Heart left ventricle (tissue), 13 donors: ENCODE measurements around the gene FCN1.

Experiments used
- POLR2A ChIP-seq, 2 donors: fragments of 450-650 bp; IDR thresholded peaks; one replicate each; pipeline ENCODE4 v1.6.1; 2017; ENCODE audit warnings: antibody characterized with exemption in 2 of 2, mild to moderate bottlenecking in 2 of 2, moderate library complexity in 2 of 2
- TF ChIP-seq, protein P1 (sequence below), 12 donors: fragments of 200-600 bp; sonication (generic) in 4 of 12; IDR thresholded peaks; one replicate each; pipeline versions ENCODE4 v1.5.0 to v1.8.0; 2018 to 2022; ENCODE audit warnings: antibody characterized with exemption in 12 of 12, mild to moderate bottlenecking in 5 of 12
- donor health status: ischemic (EF 13 %, LVEDD 7.1; RV severe dilation, severe dysfunction).
- donor health status: DM: no; HTN: yes; CAD: no.
- donor health status: DM: no; HTN: no; CAD: no.
- donor health status: ischemic (EF 25% LVEDD 6.9; RV normal size, moderate dysfunction).
- donor health status: ischemic (EF 25% LVEDD 5.7; RV mildly dilated, moderate dysfunction).
- donor health status: ischemic (EF 35%, LVEDD 5.7; RV mildly dilated, moderate dysfunction).
- donor health status: nonischemic (EF 11% LVEDD 7.7; RV severe dilation, severe dysfunction).
- donor health status: DM: yes; HTN: yes; CAD: no.
- donor health status: PGD.
- donor health status: ischemic (EF 29% LVEDD 5.4; RV normal size, mild dysfunction).
- donor health status: nonischemic (EF 23%, LVEDD 6.1; RV moderate dilation, normal function).

GRCh38 chr9:134888603-134889190 lies 29.0 kb downstream of the FCN1 start:
- TF ChIP-seq POLR2A (IDR thresholded peaks at IDR 0.05), result no peak
- TF ChIP-seq, protein P1, sequence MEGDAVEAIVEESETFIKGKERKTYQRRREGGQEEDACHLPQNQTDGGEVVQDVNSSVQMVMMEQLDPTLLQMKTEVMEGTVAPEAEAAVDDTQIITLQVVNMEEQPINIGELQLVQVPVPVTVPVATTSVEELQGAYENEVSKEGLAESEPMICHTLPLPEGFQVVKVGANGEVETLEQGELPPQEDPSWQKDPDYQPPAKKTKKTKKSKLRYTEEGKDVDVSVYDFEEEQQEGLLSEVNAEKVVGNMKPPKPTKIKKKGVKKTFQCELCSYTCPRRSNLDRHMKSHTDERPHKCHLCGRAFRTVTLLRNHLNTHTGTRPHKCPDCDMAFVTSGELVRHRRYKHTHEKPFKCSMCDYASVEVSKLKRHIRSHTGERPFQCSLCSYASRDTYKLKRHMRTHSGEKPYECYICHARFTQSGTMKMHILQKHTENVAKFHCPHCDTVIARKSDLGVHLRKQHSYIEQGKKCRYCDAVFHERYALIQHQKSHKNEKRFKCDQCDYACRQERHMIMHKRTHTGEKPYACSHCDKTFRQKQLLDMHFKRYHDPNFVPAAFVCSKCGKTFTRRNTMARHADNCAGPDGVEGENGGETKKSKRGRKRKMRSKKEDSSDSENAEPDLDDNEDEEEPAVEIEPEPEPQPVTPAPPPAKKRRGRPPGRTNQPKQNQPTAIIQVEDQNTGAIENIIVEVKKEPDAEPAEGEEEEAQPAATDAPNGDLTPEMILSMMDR (IDR thresholded peaks at IDR 0.05), result no peak
